ENCODE results near the gene TEDC2.

DNA sequence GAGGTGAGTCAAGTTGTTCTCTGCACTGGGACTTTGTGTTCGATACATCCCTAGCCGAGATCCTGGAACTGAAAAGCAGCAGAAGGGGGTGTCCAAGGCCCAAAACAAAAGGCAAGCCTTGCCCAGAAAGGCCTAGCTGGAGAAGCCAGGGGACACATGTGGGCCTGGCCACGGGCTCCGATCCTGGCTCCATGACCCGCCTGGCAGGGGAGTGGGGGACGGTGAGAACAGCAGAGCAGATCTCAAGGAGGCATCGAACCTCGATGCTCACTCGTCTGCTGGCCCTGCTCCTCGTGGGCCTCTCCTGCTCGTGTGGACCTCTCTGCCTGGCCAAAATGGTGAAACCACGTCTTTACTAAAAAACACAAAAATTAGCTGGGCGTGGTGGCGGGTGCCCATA lies 21.8 kb upstream of the TEDC2 start:
- TF ChIP-seq CTCF (conservative IDR thresholded peaks at IDR 0.05; ENCODE audit: low read depth, low read length) = no peak
- TF ChIP-seq EZH2 (IDR thresholded peaks at IDR 0.05; ENCODE audit: borderline replicate concordance, low read depth, low read length, poor library complexity, severe bottlenecking) = no peak
